ENCODE measurements around the gene MPP3. TPM values are rescaled to one million over a fixed set of nuclear protein-coding genes. Genes with fewer than 3 reads are reported as not detected.

The MPP3 gene
- total and polyA plus RNA-seq, 9 of the 15 experiments (the other 6 are each of a cell fraction or from before 2014, with no cell fraction given): 0.41 to 10.4 (median 4.5) TPM

DNA sequence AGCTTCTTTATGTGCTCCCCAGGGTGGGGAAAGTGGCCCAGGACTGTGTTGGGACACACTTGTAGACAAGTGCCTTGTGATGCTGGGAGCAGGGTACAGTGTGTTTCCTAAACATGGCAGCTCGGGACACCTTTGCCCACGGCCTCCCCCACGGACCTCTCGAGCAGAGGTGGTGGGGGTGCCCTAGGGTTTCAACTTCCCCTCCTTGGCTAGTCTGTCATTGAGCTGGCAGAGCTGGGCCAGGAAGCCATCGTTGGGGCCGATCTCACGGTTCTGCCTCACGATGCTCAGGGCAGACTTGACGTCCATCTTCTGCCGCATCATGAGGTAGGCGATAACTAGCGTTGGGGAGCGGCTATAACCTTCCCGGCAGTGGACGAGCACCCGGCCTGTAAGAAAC, 63.5 kb downstream of the MPP3 start:
- CTCF ChIA-PET (ENCODE audit: low intra/inter-chr PET ratio): no interaction called here
- in situ Hi-C loops (cut with MboI): no loop called here
- WGBS (ENCODE audit: insufficient coverage, low coverage, missing lambda C conversion rate): 87% methylated on average over 12 of the region's 16 CpGs

More for the DNA sequence above, 63.5 kb downstream of the MPP3 start:
- ATAC-seq: no peak
- Histone ChIP-seq H3K9me3 (replicated peaks; ENCODE audit: control insufficient read depth, insufficient read depth, low read depth, low read length) (no peaks in the 10 kb centered on the region), H2AFZ (ENCODE audit: low read depth, low read length) (no peak overlapping the region), H3K4me1 (replicated peaks in 1 of 2; ENCODE audit: control insufficient read depth in 2 of 2, insufficient read depth in 2 of 2, low read length in 2 of 2) (peaks cover 0 to 3% of the 10 kb centered on the region in 2 experiments; a peak in 3 of 5 replicates), H3K9me1 (ENCODE audit: control insufficient read depth, insufficient read depth, low read length) (no peaks in the 10 kb centered on the region), H3K4me3 (no peak overlapping the region), H3K4me2 (ENCODE audit: insufficient read depth, low read length) (no peak overlapping the region), H3K79me2 (ENCODE audit: control insufficient read depth, insufficient read depth, low read length) (no peaks in the 10 kb centered on the region), H3K27ac (ENCODE audit: extremely low read depth, low read depth, low read length) (no peak overlapping the region), H3K36me3 (ENCODE audit: control insufficient read depth, insufficient read depth, low read length) (peaks cover 26% of the 10 kb centered on the region; the same call in 2 of the 3 replicates), H3K27me3 (ENCODE audit: control insufficient read depth in 2 of 2, insufficient read depth in 2 of 2, low read length in 2 of 2) (0 out of 5 replicates have a peak, but pooled peaks cover 0 to under 1% of the 10 kb centered on the region in 2 experiments), H4K20me1 (replicated peaks; ENCODE audit: control insufficient read depth, insufficient read depth, low read length) (peaks cover 5% of the 10 kb centered on the region; the same call in 1 of the 2 replicates), H3K9ac (ENCODE audit: insufficient read depth in 1 of 2, low read depth in 2 of 2, low read length in 2 of 2) (no peak overlapping the region)
- POLR2A ChIA-PET: interaction anchor here (0.6 to 1.0 kb wide), 3 partner anchors 9 to 98 kb away, joined by 3 to 4 read pairs (median 4); partner anchors contain the start of gene DUSP3
- intact Hi-C loops (cut with micrococcal nuclease): no loop called here
- no peak for FAIRE-seq
- no TSS peak for BruUV-seq (replicated peaks)
- DNase-seq (ENCODE audit: extremely low read depth in 1 of 4, low spot score in 3 of 4): no peak
- TF ChIP-seq MED1 (CRISPR knock-in tag; IDR thresholded peaks at IDR 0.05; ENCODE audit: borderline replicate concordance) (no peak), HDAC1 (IDR thresholded peaks at IDR 0.05) (no peak), KHSRP (IDR thresholded peaks at IDR 0.05) (no peak), TAF1 (IDR thresholded peaks at IDR 0.05; ENCODE audit: control insufficient read depth, extremely low read depth, insufficient read depth, low read length, severe bottlenecking) (no peak), PHF21A (IDR thresholded peaks at IDR 0.05; ENCODE audit: borderline replicate concordance, low read depth) (no peak), ZNF384 (IDR thresholded peaks at IDR 0.05; ENCODE audit: low read depth, low read length) (no peak), ZNF77 (CRISPR knock-in tag; IDR thresholded peaks at IDR 0.05) (no peak), ETV5 (CRISPR knock-in tag; IDR thresholded peaks at IDR 0.05; ENCODE audit: low read depth) (no peak)
- TF ChIP-seq, protein P1, sequence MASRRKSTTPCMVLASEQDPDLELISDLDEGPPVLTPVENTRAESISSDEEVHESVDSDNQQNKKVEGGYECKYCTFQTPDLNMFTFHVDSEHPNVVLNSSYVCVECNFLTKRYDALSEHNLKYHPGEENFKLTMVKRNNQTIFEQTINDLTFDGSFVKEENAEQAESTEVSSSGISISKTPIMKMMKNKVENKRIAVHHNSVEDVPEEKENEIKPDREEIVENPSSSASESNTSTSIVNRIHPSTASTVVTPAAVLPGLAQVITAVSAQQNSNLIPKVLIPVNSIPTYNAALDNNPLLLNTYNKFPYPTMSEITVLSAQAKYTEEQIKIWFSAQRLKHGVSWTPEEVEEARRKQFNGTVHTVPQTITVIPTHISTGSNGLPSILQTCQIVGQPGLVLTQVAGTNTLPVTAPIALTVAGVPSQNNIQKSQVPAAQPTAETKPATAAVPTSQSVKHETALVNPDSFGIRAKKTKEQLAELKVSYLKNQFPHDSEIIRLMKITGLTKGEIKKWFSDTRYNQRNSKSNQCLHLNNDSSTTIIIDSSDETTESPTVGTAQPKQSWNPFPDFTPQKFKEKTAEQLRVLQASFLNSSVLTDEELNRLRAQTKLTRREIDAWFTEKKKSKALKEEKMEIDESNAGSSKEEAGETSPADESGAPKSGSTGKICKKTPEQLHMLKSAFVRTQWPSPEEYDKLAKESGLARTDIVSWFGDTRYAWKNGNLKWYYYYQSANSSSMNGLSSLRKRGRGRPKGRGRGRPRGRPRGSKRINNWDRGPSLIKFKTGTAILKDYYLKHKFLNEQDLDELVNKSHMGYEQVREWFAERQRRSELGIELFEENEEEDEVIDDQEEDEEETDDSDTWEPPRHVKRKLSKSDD (conservative IDR thresholded peaks at IDR 0.05; ENCODE audit: low read length): no peak

Data from K562 (cell line).